ENCODE results near the gene B3GNT3. TPM values are rescaled to one million over a fixed set of nuclear protein-coding genes. Genes with fewer than 3 reads are reported as not detected.

The B3GNT3 gene
- total RNA-seq, 1 donor from 2014 or later = not detected

DNA sequence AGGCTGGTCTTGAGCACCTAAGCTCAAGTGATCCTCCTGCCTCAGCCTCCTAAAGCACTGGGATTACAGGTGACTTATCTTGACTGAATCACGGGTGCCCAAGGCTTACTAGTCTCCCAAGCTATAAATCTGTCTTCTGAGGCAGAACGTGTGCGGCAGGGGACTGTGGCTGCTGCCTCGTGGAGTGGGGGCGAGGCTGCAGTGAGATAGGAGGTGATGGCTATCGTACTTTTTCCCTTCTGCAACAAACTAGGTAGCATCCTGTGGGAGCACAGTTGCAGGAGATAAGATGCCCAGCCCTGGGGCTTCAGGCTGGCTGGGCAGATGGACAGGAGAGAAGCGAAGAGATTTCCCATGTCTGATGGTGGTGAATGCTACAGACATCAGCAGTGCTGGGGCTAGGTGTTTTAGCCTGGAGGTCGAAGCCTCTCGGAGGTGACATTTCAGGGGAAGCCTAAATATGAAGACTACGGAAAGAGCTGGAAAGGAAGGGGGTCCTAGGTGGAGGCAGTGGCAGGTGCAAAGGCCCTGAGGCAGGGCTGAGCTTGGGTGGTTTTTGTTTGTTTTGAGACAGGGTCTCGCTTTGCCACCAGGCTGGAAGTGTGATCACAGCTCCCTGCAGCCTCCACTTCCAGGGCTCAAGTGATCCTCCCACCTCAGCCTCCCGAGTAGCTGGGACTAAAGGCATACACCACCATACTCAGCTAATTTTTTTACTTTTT lies 7.4 kb downstream of the B3GNT3 start:
- peaks cover 8% of the 10 kb centered on the region for H3K27me3 ChIP-seq
- peak; percentile 0 for DNase-seq (ENCODE audit: low spot score)
- Mint-ChIP-seq H3K27me3 (ENCODE audit: insufficient read depth, low read depth) (peaks cover 12% of the 10 kb centered on the region), H3K27ac (no peak overlapping the region), H3K9me3 (no peaks in the 10 kb centered on the region), H3K4me1 (no peaks in the 10 kb centered on the region), H3K36me3 (no peaks in the 10 kb centered on the region), H3K4me3 (no peak overlapping the region)
- H3K36me3 ChIP-seq = no peaks in the 10 kb centered on the region
- no peak overlapping the region for H3K4me2 ChIP-seq
- no peaks in the 10 kb centered on the region for H3F3A ChIP-seq (ENCODE audit: low read depth)
- H3K9ac ChIP-seq = no peak overlapping the region
- no peaks in the 10 kb centered on the region for H3K9me3 ChIP-seq (ENCODE audit: low read depth)
- no peaks in the 10 kb centered on the region for H4K20me1 ChIP-seq (ENCODE audit: low read depth)
- TF ChIP-seq EZH2phosphoT487 (IDR thresholded peaks at IDR 0.05) (no peak), EZH2 (IDR thresholded peaks at IDR 0.05) (no peak), CTCF (IDR thresholded peaks at IDR 0.05) (no peak)
- H3K79me2 ChIP-seq (ENCODE audit: low read depth) = no peaks in the 10 kb centered on the region
- H3K4me3 ChIP-seq = no peak overlapping the region
- H2AFZ ChIP-seq (replicated peaks) = no peak overlapping the region
- H3K27ac ChIP-seq = no peak overlapping the region
- H3K4me1 ChIP-seq = no peaks in the 10 kb centered on the region

DNA sequence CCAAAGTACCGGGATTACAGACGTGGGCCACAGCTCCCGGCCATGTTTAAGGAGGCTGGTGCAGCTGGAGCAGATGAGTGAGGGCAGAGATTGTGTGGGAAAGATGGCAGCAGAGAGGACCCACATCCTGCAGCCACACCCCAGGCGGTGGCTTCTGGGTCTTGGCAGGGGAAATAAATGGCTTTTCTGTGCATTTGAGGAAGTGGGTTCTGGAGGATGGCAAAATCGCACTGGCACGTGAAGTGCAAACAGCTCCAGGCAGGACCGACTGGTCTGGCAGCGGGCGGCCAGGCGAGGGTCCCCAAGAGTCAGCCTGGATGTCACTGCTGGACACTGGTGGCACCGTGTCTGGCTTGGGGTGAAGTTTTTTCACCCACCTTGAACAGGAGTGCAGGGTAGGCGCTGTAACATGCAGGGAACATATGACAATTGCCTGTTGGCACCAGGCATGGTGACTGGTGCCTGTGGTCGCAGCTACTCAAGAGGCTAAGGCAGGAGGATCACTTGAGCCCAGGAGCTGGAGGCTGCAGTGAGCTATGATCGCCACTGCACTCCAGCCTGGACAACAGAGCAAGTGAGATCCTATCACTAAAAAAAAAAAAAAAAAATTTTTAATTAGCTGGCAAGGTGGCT lies 8.4 kb downstream of the B3GNT3 start:
- Histone ChIP-seq H3K4me2 (no peak overlapping the region), H4K20me1 (ENCODE audit: low read depth) (no peaks in the 10 kb centered on the region), H3K4me1 (no peaks in the 10 kb centered on the region), H3F3A (ENCODE audit: low read depth) (no peaks in the 10 kb centered on the region), H3K27ac (no peak overlapping the region), H3K9me3 (ENCODE audit: low read depth) (no peaks in the 10 kb centered on the region), H3K27me3 (no peaks in the 10 kb centered on the region), H3K79me2 (ENCODE audit: low read depth) (no peaks in the 10 kb centered on the region), H3K36me3 (no peaks in the 10 kb centered on the region), H3K9ac (no peak overlapping the region), H2AFZ (replicated peaks) (no peak overlapping the region), H3K4me3 (no peak overlapping the region)
- Mint-ChIP-seq H3K36me3 (no peaks in the 10 kb centered on the region), H3K27me3 (ENCODE audit: insufficient read depth, low read depth) (peaks cover 16% of the 10 kb centered on the region), H3K27ac (no peak overlapping the region), H3K4me3 (no peak overlapping the region), H3K4me1 (no peaks in the 10 kb centered on the region), H3K9me3 (no peaks in the 10 kb centered on the region)
- DNase-seq (ENCODE audit: low spot score) = peak; percentile 1
- TF ChIP-seq CTCF (IDR thresholded peaks at IDR 0.05) = no peak
- no peak for TF ChIP-seq EZH2 (IDR thresholded peaks at IDR 0.05)
- no peak for TF ChIP-seq EZH2phosphoT487 (IDR thresholded peaks at IDR 0.05)

DNA sequence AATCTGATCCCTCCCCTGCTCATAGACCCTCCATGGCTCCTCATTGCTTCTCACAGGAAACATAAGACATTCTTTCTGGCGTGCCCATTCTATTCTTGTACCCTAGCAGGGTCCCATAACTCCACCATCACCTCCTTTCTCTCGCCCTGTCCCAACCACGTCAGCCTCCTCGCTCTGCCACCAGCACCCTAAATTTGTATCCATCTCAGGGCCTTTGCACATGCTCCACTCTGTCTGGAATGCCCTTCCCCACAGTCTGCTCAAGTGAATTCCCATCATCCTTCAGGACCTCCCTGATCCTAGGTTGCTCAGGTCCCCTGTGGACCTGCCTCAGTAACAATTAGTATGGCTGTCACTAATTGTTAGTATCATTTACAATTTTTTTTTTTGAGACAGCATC lies 10.5 kb downstream of the B3GNT3 start:
- TF ChIP-seq CTCF (IDR thresholded peaks at IDR 0.05) (no peak), EZH2phosphoT487 (IDR thresholded peaks at IDR 0.05) (no peak), EZH2 (IDR thresholded peaks at IDR 0.05) (no peak)
- no peak overlapping the region for H3K9ac ChIP-seq
- no peak overlapping the region for H3K27ac Mint-ChIP-seq

More for the DNA sequence above, 10.5 kb downstream of the B3GNT3 start:
- H3K4me1 ChIP-seq = no peaks in the 10 kb centered on the region
- no peaks in the 10 kb centered on the region for H3K36me3 ChIP-seq
- no peaks in the 10 kb centered on the region for H3K79me2 ChIP-seq (ENCODE audit: low read depth)
- no peak overlapping the region for H3K4me3 ChIP-seq
- H3K27ac ChIP-seq = no peak overlapping the region
- H3F3A ChIP-seq (ENCODE audit: low read depth) = no peaks in the 10 kb centered on the region
- H3K27me3 Mint-ChIP-seq (ENCODE audit: insufficient read depth, low read depth) = peaks cover 19% of the 10 kb centered on the region
- H2AFZ ChIP-seq (replicated peaks) = no peak overlapping the region
- H3K9me3 Mint-ChIP-seq = no peaks in the 10 kb centered on the region
- H3K4me1 Mint-ChIP-seq = no peaks in the 10 kb centered on the region
- no peaks in the 10 kb centered on the region for H3K27me3 ChIP-seq
- H4K20me1 ChIP-seq (ENCODE audit: low read depth) = no peaks in the 10 kb centered on the region
- no peak overlapping the region for H3K4me2 ChIP-seq
- no peaks in the 10 kb centered on the region for H3K36me3 Mint-ChIP-seq
- no peak for DNase-seq (ENCODE audit: low spot score)
- H3K4me3 Mint-ChIP-seq = no peak overlapping the region
- no peaks in the 10 kb centered on the region for H3K9me3 ChIP-seq (ENCODE audit: low read depth)

Measured in neural progenitor cell (in vitro differentiated cells).